GM12874 (cell line): ENCODE data around the gene CDH23.

Experiments
- TF ChIP-seq, protein P1 (sequence below): IDR thresholded peaks from 2 replicates; pipeline ENCODE4 v1.5.1; 2011; ENCODE audit warnings: low read depth, mild to moderate bottlenecking, control low read depth, low read length, moderate library complexity; ENCODE audit not compliant: insufficient read depth

CDH23 gene

DNA sequence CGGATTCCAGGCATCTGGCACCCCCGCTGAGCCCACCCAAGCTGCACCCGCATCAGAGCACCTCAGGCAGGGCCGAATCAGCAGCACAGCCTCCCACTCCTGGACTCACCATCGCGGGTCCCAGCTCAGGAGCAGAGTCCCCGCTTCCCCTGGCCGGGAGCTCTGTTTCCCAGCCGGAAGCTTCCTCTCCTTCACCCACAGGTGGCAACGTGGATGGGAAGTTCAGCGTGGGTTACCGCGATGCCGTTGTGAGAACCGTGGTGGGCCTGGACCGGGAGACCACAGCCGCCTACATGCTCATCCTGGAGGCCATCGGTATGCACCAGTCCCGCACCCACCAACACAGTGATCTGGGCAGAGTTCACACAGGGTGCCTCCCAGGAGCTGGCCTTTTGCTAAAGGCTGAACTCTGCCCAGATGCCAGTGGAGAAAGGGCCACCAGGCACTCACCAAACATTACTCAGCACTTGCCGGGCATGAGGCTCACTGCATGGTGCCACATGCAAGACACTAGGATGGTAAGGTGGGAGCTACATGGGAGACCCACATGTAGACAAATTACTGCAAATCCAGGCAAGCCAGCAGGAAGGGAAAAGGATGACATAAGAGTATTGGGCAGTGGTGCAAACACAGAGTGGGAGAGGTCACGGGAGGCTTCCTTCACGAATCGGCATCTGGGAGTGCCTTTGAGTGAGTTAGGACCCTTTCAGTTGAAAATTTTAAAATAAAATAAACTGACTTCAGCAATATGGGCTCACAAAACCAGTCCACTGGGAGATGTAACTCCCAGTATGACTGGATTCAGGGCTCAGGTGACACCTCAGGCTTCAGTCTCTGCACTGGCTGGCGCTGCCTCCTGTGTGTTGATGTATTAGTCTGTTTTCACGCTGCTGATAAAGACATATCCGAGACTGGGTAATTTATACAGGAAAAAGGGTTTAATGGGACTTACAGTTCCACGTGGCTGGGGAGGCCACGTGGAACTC lies 312.5 kb downstream of the CDH23 start:
- TF ChIP-seq, protein P1, sequence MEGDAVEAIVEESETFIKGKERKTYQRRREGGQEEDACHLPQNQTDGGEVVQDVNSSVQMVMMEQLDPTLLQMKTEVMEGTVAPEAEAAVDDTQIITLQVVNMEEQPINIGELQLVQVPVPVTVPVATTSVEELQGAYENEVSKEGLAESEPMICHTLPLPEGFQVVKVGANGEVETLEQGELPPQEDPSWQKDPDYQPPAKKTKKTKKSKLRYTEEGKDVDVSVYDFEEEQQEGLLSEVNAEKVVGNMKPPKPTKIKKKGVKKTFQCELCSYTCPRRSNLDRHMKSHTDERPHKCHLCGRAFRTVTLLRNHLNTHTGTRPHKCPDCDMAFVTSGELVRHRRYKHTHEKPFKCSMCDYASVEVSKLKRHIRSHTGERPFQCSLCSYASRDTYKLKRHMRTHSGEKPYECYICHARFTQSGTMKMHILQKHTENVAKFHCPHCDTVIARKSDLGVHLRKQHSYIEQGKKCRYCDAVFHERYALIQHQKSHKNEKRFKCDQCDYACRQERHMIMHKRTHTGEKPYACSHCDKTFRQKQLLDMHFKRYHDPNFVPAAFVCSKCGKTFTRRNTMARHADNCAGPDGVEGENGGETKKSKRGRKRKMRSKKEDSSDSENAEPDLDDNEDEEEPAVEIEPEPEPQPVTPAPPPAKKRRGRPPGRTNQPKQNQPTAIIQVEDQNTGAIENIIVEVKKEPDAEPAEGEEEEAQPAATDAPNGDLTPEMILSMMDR = no peak

DNA sequence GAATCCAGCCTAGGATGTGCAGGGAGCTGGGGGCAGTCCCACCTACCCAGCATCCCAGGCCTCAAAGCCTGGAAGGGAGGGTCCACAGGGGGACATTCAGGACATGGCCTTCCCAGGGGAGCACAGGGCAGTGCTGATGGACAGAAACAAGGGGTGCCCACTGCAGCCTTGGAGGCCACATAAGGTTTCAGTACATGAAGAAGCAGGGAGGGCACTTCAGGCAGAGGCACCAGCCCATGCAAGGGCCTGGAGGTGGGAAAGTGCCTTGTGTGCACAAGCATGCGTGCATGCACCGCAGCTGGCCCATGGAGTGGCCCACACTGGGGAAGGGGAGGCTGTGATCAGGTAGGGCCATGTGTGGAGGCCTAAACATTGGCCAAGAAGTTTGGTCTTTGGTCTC lies 313.8 kb downstream of the CDH23 start:
- TF ChIP-seq, protein P1 = no peak

DNA sequence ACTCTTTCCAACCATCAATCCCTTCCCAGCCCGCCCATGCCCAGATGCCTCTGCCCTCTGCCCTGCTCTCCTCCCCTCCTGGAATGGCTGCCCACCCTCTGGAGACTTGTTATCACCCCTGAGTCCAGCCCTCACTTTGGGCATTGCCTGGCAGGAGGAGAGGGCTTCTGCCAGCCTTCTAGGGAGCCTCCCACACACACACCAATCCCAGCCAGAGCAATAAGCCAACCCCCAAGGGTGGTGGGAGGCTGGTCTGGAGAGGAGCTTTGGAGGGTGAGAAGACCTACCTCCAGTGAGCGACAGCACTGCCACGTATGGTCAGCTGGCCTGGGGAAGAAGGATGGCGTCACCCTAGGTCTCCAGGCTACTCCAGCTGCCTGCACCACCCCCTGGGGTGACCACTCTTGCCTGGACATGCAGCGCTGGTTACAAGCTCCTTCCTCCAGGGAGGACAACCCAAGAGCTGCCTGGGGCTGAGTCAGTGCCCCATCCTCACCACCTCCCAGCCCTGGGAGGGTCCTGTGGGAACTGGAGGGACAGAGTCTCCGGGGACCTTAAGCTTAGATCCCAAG lies 314.4 kb downstream of the CDH23 start:
- TF ChIP-seq, protein P1 = no peak

DNA sequence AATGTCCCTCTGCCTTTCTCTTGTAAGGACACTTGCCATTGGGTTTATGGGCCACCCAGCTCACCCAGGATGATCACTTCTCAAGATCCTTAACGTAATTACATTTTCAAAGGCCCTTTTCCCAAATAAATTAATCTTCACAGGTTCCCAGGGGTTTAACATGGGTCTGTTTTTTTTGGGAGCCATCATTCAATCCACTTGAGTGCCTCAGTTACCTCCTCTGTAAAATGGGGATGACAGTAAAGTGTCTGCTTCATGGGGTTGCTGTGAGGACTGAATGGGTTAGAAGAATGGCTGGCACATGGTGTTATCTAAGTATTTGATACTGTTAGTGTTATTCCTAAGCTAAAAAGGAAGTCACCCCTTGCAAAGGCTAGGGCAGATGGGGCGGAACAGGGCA lies 315.4 kb downstream of the CDH23 start:
- TF ChIP-seq, protein P1 = no peak

DNA sequence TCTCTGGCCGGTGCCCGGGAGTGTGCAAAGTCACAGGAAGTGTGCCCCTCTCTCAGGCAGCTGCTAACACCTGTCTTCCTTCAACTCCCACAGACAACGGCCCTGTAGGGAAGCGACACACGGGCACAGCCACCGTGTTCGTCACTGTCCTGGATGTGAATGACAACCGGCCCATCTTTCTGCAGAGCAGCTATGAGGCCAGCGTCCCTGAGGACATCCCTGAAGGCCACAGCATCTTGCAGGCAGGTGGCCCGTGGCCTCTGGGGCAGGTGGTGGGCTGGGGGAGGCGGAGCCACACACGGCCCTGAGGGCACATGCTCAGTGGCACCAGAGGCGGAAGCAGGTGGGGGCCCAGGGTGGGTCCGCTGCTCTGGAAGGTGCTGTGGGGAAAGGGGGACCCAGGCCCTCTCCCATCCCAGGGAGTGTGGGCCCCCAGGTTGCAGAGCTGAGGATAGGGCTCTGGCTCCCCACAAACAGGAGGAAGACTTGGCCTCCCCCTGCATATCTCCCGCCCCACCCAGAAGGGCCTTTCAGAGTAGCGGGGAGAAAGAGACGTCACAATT lies 315.9 kb downstream of the CDH23 start:
- TF ChIP-seq, protein P1 = no peak

DNA sequence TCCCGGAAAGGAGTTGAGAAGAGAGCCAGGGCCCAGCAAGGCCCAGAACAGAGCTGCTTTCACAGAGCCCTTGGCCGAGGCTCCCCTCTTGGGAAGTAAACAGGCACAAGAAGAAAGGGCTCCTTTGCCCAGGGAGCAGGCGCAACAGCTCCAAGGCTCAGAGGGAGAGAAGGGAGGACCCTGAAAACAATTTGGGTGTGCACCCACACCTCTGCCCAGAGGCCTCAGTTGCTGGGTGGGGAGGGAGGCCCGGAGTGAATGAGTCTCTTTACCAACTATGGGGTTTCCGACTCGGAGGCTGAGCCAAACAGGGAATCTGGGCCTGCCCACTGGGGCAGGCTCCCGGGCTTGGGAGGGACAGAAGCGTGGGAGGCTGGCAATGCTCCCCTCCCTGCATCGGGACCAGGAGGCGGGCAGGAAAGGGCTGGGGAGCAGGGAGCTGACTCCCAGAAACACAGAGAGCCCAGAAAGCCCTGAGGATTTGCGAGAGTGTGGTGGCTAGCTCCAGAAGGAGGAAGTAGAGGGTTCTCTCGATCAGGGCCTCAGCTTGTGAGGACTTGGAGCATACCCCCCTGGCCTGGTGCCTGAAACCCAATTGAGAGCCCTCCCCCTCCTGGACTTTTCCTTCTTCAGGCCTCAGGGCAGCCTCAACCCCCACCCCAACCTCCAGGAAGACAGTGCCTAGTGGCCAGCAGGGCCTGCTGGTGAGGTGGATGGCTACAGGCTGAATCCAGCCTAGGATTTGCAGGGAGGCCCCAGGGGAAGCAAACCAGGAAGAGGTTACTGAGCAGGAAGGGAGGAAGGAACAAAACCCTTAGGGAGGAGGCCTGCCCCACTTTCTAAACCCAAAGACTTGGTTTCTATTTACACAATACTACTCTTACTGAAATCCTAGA lies 316.7 kb downstream of the CDH23 start:
- TF ChIP-seq, protein P1 = no peak
